Erythroblast (primary cell): ENCODE data around the gene IFNGR1.

Experiments used
- DNase-seq, 2 experiments: peaks; one replicate each; lab custom pipeline; 2025; lab: John Stamatoyannopoulos, UW
- GATA1 ChIP-seq: IDR thresholded peaks from 2 replicates; pipeline ENCODE4 v1.6.1; 2011; ENCODE audit warnings: low read depth, mild to moderate bottlenecking, control low read depth, low read length, moderate library complexity
- POLR2A ChIP-seq: IDR thresholded peaks from 2 replicates; pipeline ENCODE4 v1.6.1; 2011; ENCODE audit warnings: mild to moderate bottlenecking, low read length

IFNGR1 gene

DNA sequence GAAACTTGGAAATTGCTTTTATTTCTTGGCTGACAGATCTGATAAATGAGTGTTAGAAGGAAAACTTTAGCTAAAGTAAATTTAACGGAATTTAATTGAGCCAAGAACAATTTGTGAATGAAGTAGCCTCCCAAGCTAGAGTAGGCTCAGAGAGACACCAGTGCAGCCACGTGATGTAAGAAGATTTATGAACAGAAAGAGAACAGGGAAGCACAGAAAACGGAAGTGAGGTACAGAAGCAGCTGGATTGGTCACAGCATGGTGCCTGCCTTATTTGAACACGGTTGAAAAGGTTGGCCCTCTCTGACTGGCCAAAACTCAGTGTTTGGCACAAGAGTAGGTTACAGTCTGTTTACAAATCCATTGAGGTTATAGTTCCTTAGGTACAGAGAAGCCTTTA, 29.5 kb upstream of the IFNGR1 start:
- DNase-seq: no peak
- TF ChIP-seq POLR2A (no peak), GATA1 (no peak)

- DNase-seq: no peak
- TF ChIP-seq GATA1: no peak
- TF ChIP-seq POLR2A: no peak
Observed at GRCh38 chr6:137247724-137248123, 28.5 kb upstream of the IFNGR1 start.

DNA sequence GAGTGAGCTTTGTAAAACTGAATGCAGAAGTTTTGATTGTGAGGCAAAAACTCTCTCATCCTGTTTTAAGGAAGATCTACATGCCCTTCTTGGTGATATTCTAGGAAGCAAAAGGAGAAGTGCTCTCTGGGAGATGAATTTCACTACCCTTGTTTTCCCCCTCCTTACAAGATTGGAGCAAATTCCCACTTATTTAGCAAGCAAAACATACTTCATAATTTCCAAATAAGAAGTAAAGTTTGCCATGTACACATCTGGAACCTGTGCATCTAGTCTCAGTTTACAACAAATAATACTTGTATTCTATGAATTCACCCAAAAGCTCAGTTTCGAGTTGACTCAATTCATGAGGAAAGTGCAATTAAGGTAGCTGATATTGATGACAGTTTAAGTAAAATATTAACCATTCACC, 27.6 kb upstream of the IFNGR1 start:
- no peak for TF ChIP-seq POLR2A
- no peak for DNase-seq

DNA sequence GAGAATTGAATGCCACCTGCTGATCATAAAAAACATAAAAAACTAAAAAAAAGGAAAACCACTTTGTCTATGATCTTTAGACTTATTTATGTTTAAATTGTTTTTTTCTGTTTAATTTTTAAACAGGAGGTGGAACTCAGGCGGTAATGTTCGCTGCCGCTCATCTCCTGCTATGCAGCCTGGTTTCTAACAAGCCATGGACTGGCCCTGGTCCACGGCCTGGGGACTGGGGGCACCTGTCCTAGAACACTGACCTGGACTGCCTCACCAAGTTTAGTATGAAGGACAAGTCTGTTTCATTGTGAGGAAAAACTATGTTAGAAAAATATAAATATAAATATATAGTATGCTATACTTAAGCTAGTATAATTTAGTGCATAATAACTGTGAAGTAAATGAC, 27.0 kb upstream of the IFNGR1 start:
- TF ChIP-seq GATA1 (no peak), POLR2A (no peak)
- no peak for DNase-seq

DNA sequence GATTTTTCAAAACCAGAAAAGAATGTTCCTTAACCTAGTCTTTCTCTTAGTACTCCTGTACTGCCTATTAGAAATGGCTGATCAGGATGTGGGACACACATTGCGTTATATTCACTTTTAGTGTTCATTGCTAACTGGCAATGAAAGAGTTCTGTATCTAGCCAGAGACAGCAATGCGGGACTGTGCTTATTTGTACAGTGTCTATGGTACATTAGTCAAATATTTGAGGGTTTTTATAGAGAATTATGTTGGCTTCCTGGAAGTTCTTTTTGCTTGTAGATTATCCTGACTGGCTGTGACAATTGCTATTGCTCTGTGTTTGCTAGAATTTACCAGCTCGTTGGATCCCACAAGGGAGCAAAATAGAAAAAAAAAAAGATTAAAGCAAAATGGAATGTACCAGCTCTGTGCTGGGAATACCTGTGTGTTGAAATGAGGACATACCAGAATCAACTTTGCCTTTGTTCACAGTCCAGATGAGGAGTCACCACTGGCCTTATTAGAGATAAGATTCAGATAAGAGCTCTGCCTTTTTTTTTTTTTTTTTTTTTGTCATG, 22.4 kb upstream of the IFNGR1 start:
- TF ChIP-seq GATA1 (no peak), POLR2A (no peak)
- DNase-seq: no peak

DNA sequence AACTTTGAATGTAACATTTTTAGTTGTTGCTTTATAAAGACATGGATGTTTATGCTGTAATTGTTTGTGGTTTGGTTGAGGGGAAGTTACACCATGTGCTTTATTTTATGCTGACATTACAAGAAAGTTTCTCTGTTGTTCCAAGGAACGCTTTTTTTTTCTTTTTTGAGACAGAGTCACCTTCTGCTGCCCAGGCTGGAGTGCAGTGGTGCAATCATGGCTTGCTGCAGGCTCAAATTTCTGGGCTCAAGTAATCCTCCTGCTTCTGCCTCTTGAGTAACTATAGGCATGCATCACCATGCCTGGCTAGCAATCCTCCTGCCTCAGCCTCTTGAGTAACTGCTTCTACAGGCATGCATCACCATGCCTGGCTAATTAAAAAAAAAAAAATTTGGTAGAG, 21.0 kb upstream of the IFNGR1 start:
- TF ChIP-seq POLR2A: no peak
- no peak for TF ChIP-seq GATA1
- no peak for DNase-seq

GRCh38 chr6:137237413-137238170, 18.4 kb upstream of the IFNGR1 start:
- TF ChIP-seq POLR2A (no peak), GATA1 (no peak)
- no peak for DNase-seq

GRCh38 chr6:137236581-137237355, 17.6 kb upstream of the IFNGR1 start:
- no peak for TF ChIP-seq GATA1
- TF ChIP-seq POLR2A: no peak
- no peak for DNase-seq

DNA sequence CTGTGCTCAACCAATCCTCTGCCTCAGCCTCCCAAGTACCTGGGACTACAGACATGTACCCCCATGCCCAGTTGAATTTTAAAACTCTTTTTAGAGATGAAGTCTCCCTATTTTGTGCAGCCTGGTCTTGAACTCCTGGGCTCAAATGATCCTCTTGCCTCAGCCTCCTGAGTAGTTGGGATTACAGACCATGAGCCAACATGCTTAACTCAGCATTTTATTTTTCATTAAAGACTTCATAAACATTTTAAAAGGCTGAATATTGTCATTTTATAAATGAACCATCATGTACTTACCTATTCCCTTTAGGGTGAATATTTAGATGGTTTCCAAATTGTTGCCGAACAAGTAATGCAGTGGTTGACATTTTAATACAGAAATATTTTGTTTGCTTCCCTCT, 16.5 kb upstream of the IFNGR1 start:
- DNase-seq: no peak
- TF ChIP-seq POLR2A (no peak), GATA1 (no peak)

- TF ChIP-seq GATA1: no peak
- no peak for DNase-seq
Observed at GRCh38 chr6:137233911-137234863, 15.0 kb upstream of the IFNGR1 start.

GRCh38 chr6:137231895-137232294, 12.7 kb upstream of the IFNGR1 start:
- DNase-seq: no peak
- no peak for TF ChIP-seq POLR2A
- TF ChIP-seq GATA1: no peak

- TF ChIP-seq GATA1 (no peak), POLR2A (no peak)
- no peak for DNase-seq
Observed at GRCh38 chr6:137230956-137231555, 11.9 kb upstream of the IFNGR1 start.

DNA sequence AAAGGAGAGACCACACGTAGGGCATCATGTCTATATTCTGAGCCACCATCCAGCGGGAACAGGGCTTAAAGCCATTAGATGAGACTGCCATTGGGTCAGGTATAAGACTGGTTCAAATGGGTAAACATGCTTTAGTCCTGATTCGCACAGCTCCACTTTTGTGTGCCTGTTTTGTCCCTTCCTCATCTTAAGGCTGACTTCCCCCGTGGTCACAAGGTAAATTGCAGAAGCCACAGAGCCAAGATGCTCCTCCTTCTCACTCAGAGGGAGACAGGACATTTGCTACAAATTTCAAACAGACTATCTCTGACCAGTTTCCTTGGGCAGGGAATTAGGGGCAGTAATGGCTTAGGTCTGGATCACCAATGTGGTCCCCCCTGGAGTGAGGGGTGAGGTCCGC, 11.4 kb upstream of the IFNGR1 start:
- no peak for DNase-seq
- TF ChIP-seq GATA1 (no peak), POLR2A (no peak)
